Sigmoid colon (tissue), 7 donors: ENCODE results near the gene SPRED3. TPM values are rescaled to one million over a fixed set of nuclear protein-coding genes. Genes with fewer than 3 reads are reported as not detected.
"Not testable (repeated sequence)": the region's sequence is repeated elsewhere in the genome, so short reads cannot be mapped to it uniquely, and the experiment has no call there.

Source experiments
- DNase-seq: peaks from one replicate; pipeline ENCODE4 v3.0.0-alpha.2; 2019
- H3K27ac ChIP-seq, 4 donors: fragments of 200-600 bp; sonication (generic); one replicate each; pipeline ENCODE4 v1.5.1; 2016 to 2019; ENCODE audit warnings: mild to moderate bottlenecking in 1 of 4
- H3K27me3 ChIP-seq, 3 donors: fragments of 200-600 bp; sonication (generic); one replicate each; pipeline ENCODE4 v1.5.1; 2019; ENCODE audit warnings: mild to moderate bottlenecking in 1 of 3
- H3K36me3 ChIP-seq, 4 donors: fragments of 200-600 bp; sonication (generic); one replicate each; pipeline ENCODE4 v1.5.1; 2016 to 2019
- H3K4me1 ChIP-seq, 4 donors: fragments of 200-600 bp; sonication (generic); one replicate each; pipeline ENCODE4 v1.5.1; 2017 to 2019
- H3K4me3 ChIP-seq, 4 donors: fragments of 200-600 bp; sonication (generic); one replicate each; pipeline ENCODE4 v1.5.1; 2017 to 2019; ENCODE audit warnings: mild to moderate bottlenecking in 2 of 4, moderate library complexity in 1 of 4
- H3K9me3 ChIP-seq, 4 donors: fragments of 200-600 bp in 3 of 4; sonication (generic) in 3 of 4; one replicate each; pipeline versions ENCODE4 v1.5.1 to v1.6.1; 2013 to 2019
- EP300 ChIP-seq, 4 donors: sonication (generic); formaldehyde crosslinking; IDR thresholded peaks; one replicate each; pipeline ENCODE4 v1.6.1; 2017; ENCODE audit warnings: antibody characterized with exemption in 4 of 4
- POLR2A ChIP-seq, 2 donors: fragments of 450-650 bp; IDR thresholded peaks; one replicate each; pipeline ENCODE4 v1.6.1; 2016; ENCODE audit warnings: antibody characterized with exemption in 2 of 2, mild to moderate bottlenecking in 2 of 2, moderate library complexity in 2 of 2
- POLR2AphosphoS5 ChIP-seq, 4 donors: sonication (generic); formaldehyde crosslinking; IDR thresholded peaks; one replicate each; pipeline ENCODE4 v1.6.1; 2017; ENCODE audit warnings: antibody characterized with exemption in 4 of 4
- WGBS, 2 donors: extraction: QIAGEN DNeasy Blood & Tissue Kit; methylation state at CpG; one replicate each; pipeline ENCODE4 v1.1.7; 2013; 5-methylcytosine and 5-hydroxymethylcytosine counted together
- intact Hi-C: fragments of 100-400 bp; cut with DNase I; formaldehyde crosslinking; loops from one replicate; pipeline ENCODE4 v1.15.1; 2023
- polyA plus RNA-seq, 3 donors: library from polyadenylated mRNA; stranded (reverse); fragments of 200-250 nt; gene quantifications; one replicate each; pipeline ENCODE4 v1.2.3, GENCODE V29; 2013
- total RNA-seq, 4 donors: library from RNA; depleted of rRNA; stranded (reverse); fragments of >200 nt; gene quantifications; one replicate each; pipeline ENCODE4 v1.1.0, GENCODE V29; 2016
- TF ChIP-seq, protein P1 (sequence below), 4 experiments: fragments of 450-650 bp in 3 of 4; fragments of 200-600 bp in 1 of 4; IDR thresholded peaks; one replicate each; pipeline ENCODE4 v1.5.1; 2016 to 2019; ENCODE audit warnings: antibody characterized with exemption in 4 of 4, mild to moderate bottlenecking in 3 of 4, moderate library complexity in 2 of 4
- donor health status: healthy with polysubstance abuse.
- donor health status: Bipolar disorder and iron deficiency.
- donor health status: healthy.

SPRED3 gene
- total and polyA plus RNA-seq, 7 donors = under 0.01 to 1.5 (median 0.36) TPM; not detected in 2

DNA sequence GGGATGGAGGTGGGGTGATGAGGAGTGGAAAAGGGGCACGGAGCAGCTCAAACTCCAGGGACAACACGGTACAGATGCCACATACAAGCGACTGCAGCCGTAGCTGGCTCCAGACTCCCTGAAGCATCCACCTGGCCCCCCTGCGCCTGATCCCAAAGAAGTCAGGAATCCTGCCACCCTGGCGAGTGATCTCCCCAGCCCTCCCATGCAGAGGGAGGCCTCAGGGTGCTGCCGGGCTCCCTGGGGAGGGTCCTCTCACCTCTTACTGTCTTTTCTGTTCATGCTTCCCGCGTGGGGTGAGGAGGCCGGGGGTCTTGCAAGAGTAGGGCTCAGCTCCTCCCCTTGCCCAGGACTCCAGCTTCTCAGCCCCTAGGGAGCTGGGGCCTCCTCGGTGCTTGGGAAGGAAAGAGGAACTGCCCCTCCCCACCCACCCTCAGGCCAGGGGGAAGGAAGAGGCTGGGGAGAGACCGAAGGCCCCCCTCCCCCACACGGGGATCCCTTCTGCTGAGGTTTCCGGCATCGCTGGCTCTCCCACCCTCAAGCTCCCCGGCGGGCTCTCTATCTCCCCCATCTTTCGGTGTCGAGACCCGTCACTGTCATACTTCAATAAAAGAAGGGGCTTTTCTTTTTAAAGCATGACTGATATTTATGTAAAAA is 37.4 kb downstream of the SPRED3 start, which contains the start of gene RASGRP4:
Gene RASGRP4 (minus strand): TSS at position 410 of the 657 bp plus-strand sequence. CDS start 128 bp downstream, at position 282.
- WGBS, 2 donors = 24 to 48% methylated on average over 20 of the region's 20 CpGs
- Histone ChIP-seq H3K36me3 (no peaks in the 10 kb centered on the region), H3K9me3 (no peaks in the 10 kb centered on the region), H3K27ac (no peak within 1 kb of the TSS), H3K4me3 (peak within 1 kb of the TSS in 3 of 4 donors; percentile 16 to 35 (median 28)), H3K27me3 (peaks cover 0 to 32% (median 8%) of the 10 kb centered on the region in 3 donors), H3K4me1 (no peaks in the 10 kb centered on the region)
- intact Hi-C loops = no loop called here
- DNase-seq = no peak
- no peak for TF ChIP-seq POLR2AphosphoS5 (IDR thresholded peaks at IDR 0.05)
- TF ChIP-seq, protein P1, sequence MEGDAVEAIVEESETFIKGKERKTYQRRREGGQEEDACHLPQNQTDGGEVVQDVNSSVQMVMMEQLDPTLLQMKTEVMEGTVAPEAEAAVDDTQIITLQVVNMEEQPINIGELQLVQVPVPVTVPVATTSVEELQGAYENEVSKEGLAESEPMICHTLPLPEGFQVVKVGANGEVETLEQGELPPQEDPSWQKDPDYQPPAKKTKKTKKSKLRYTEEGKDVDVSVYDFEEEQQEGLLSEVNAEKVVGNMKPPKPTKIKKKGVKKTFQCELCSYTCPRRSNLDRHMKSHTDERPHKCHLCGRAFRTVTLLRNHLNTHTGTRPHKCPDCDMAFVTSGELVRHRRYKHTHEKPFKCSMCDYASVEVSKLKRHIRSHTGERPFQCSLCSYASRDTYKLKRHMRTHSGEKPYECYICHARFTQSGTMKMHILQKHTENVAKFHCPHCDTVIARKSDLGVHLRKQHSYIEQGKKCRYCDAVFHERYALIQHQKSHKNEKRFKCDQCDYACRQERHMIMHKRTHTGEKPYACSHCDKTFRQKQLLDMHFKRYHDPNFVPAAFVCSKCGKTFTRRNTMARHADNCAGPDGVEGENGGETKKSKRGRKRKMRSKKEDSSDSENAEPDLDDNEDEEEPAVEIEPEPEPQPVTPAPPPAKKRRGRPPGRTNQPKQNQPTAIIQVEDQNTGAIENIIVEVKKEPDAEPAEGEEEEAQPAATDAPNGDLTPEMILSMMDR (IDR thresholded peaks at IDR 0.05) = no peak
- TF ChIP-seq EP300 (IDR thresholded peaks at IDR 0.05) = no peak
- TF ChIP-seq POLR2A (IDR thresholded peaks at IDR 0.05) = no peak

DNA sequence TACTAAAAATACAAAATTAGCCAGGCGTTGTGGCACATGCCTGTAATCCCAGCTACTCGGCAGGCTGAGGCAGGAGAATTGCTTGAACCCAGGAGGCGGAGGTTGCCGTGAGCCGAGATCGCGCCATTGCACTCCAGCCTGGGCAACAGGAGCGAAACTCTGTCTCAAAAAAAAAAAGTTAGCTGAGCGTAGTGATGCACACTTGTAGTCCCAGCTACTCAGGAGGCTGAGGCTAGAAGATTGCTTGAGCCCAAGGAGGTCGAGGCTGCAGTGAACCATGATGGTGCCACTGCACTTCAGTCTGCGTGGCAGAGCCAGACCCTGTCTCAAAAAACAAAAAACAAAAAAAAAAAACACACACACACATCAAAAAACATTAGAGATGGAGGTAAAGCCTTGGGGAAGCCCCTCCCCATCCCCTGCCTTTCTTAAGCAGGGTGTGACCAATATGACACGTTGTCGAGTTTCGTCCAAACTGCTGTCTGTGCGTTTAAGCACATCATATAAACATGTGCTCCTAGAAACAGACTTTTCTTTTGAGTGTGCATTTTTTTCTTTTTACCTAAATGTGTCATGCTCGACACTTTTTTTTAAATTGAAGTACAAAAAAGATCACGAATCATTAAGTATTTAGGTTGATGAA is 38.7 kb downstream of the SPRED3 start:
- WGBS, 2 donors = 60 to 62% methylated on average over 16 to 17 of the region's 17 CpGs
- DNase-seq, intact Hi-C loops, H3K36me3 ChIP-seq, H3K4me3 ChIP-seq, H3K9me3 ChIP-seq, H3K27ac ChIP-seq, H3K4me1 ChIP-seq: not testable (repeated sequence)
- peaks cover 0 to 33% (median 8%) of the 10 kb centered on the region in 3 donors for H3K27me3 ChIP-seq

GRCh38 chr19:38429055-38429810 is 40.7 kb downstream of the SPRED3 start:
- no peak for DNase-seq
- no peaks in the 10 kb centered on the region for H3K9me3 ChIP-seq
- intact Hi-C loops = no loop called here
- H3K4me1 ChIP-seq = peaks cover 0 to 4% (median 0%) of the 10 kb centered on the region in 4 donors
- H3K36me3 ChIP-seq = no peaks in the 10 kb centered on the region
- peaks cover 4 to 41% (median 23%) of the 10 kb centered on the region in 3 donors for H3K27me3 ChIP-seq
- no peak overlapping the region for H3K27ac ChIP-seq
- WGBS, 2 donors = 52 to 58% methylated on average over 14 of the region's 14 CpGs
- no peak overlapping the region for H3K4me3 ChIP-seq
- TF ChIP-seq, protein P1 (IDR thresholded peaks at IDR 0.05) = no peak
- TF ChIP-seq EP300 (IDR thresholded peaks at IDR 0.05) (no peak), POLR2A (IDR thresholded peaks at IDR 0.05) (no peak), POLR2AphosphoS5 (IDR thresholded peaks at IDR 0.05) (no peak)

- no peak overlapping the region for H3K27ac ChIP-seq
- intact Hi-C loops = no loop called here
- peaks cover 0 to 4% (median 0%) of the 10 kb centered on the region in 4 donors for H3K4me1 ChIP-seq
- DNase-seq = no peak
- H3K9me3 ChIP-seq = no peaks in the 10 kb centered on the region
- H3K27me3 ChIP-seq = peaks cover 8 to 41% (median 28%) of the 10 kb centered on the region in 3 donors
- TF ChIP-seq POLR2AphosphoS5 (IDR thresholded peaks at IDR 0.05) = no peak
- no peak for TF ChIP-seq EP300 (IDR thresholded peaks at IDR 0.05)
- TF ChIP-seq POLR2A (IDR thresholded peaks at IDR 0.05) = no peak
- TF ChIP-seq, protein P1 (IDR thresholded peaks at IDR 0.05) = no peak
- 70 to 89% methylated on average over 2 of the region's 2 CpGs for WGBS, 2 donors
- H3K4me3 ChIP-seq = no peak overlapping the region
- no peaks in the 10 kb centered on the region for H3K36me3 ChIP-seq
Measured at GRCh38 chr19:38429811-38430156, 41.3 kb downstream of the SPRED3 start.

DNA sequence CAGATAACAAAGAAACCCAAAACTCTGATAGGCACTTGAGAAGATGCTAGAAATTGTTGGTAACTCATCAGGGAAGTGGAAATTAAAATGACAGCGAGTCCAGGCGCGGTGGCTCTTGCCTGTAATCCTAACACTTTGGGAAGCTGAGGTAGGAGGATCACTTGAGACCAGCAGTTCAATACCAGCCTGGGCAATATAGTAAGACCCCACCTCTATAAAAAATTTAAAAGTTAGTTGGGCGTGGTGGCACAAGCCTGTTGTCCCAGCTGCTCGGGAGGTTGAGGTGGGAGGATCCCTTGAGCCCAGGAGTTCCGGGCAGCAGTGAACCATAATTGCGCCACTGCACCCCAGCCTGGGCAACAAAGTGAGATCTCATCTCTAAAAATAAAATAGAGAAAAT is 42.4 kb downstream of the SPRED3 start:
- no peak for TF ChIP-seq POLR2A (IDR thresholded peaks at IDR 0.05)
- TF ChIP-seq EP300 (IDR thresholded peaks at IDR 0.05) = no peak
- TF ChIP-seq, protein P1 (IDR thresholded peaks at IDR 0.05) = no peak
- no peak for TF ChIP-seq POLR2AphosphoS5 (IDR thresholded peaks at IDR 0.05)
- peaks cover 0 to 4% (median 0%) of the 10 kb centered on the region in 4 donors for H3K4me1 ChIP-seq
- H3K4me3 ChIP-seq = no peak overlapping the region
- peaks cover 12 to 41% (median 31%) of the 10 kb centered on the region in 3 donors for H3K27me3 ChIP-seq
- H3K36me3 ChIP-seq = no peaks in the 10 kb centered on the region
- no peaks in the 10 kb centered on the region for H3K9me3 ChIP-seq
- WGBS, 2 donors = 58 to 82% methylated on average over 7 of the region's 7 CpGs
- no peak overlapping the region for H3K27ac ChIP-seq
- intact Hi-C loops = no loop called here
- DNase-seq = no peak
